Erythroblast (primary cell): ENCODE results near the gene STT3B.

Experiments
- GATA1 ChIP-seq: IDR thresholded peaks from 2 replicates; pipeline ENCODE4 v1.6.1; 2011; ENCODE audit warnings: low read depth, mild to moderate bottlenecking, control low read depth, low read length, moderate library complexity
- POLR2A ChIP-seq: IDR thresholded peaks from 2 replicates; pipeline ENCODE4 v1.6.1; 2011; ENCODE audit warnings: mild to moderate bottlenecking, low read length

- TF ChIP-seq POLR2A (no peak), GATA1 (no peak)
These were observed 139.3 kb downstream of the STT3B start for GRCh38 chr3:31671976-31672375.
